GM23338 (cell line): ENCODE data around the gene C9orf85. TPM values are rescaled to one million over a fixed set of nuclear protein-coding genes. Genes with fewer than 3 reads are reported as not detected.

Source experiments
- ATAC-seq: fragments of 200-7000 bp; cut with Tn5 transposase; 3 replicates; pipeline ENCODE4 v1.9.1; 2020
- DNase-seq: peaks from one replicate; pipeline ENCODE4 v3.0.0-alpha.2; 2015; ENCODE audit warnings: low spot score
- H2AFZ ChIP-seq: fragments of 200-600 bp; sonication (generic); 2 replicates; pipeline ENCODE4 v1.8.0; 2016; ENCODE audit warnings: antibody characterized with exemption, mild to moderate bottlenecking, moderate library complexity
- H3F3A ChIP-seq: fragments of 200-600 bp; sonication (generic); replicated peaks from 2 replicates; pipeline ENCODE4 v1.8.0; 2017; ENCODE audit warnings: antibody characterized with exemption, mixed run types, low read depth
- H3K27ac ChIP-seq: fragments of 200-600 bp; sonication (generic); 2 replicates; pipeline ENCODE4 v1.6.1; 2016; ENCODE audit warnings: low read depth
- H3K27me3 ChIP-seq: fragments of 200-600 bp; sonication (generic); 2 replicates; pipeline ENCODE4 v1.8.0; 2016; ENCODE audit warnings: mild to moderate bottlenecking, mixed run types, moderate library complexity; ENCODE audit not compliant: insufficient read depth
- H3K36me3 ChIP-seq: fragments of 200-600 bp; sonication (generic); 2 replicates; pipeline ENCODE4 v1.8.0; 2016; ENCODE audit warnings: mild to moderate bottlenecking; ENCODE audit not compliant: insufficient read depth
- H3K4me1 ChIP-seq: fragments of 200-600 bp; sonication (generic); 2 replicates; pipeline ENCODE4 v1.8.0; 2016; ENCODE audit warnings: mild to moderate bottlenecking, moderate library complexity; ENCODE audit not compliant: insufficient read depth
- H3K4me2 ChIP-seq: fragments of 200-600 bp; sonication (generic); 2 replicates; pipeline ENCODE4 v1.7.1; 2017; ENCODE audit warnings: mixed run types
- H3K4me3 ChIP-seq: fragments of 200-600 bp; sonication (generic); 2 replicates; pipeline ENCODE4 v1.6.1; 2016; ENCODE audit warnings: mixed run types
- H3K79me2 ChIP-seq: fragments of 200-600 bp; sonication (generic); replicated peaks from 2 replicates; pipeline ENCODE4 v1.8.0; 2017; ENCODE audit warnings: mild to moderate bottlenecking; ENCODE audit not compliant: insufficient read depth
- H3K9me2 ChIP-seq: fragments of 200-600 bp; sonication (generic); 2 replicates; pipeline ENCODE4 v1.8.0; 2017; ENCODE audit not compliant: insufficient read depth
- H4K20me1 ChIP-seq: fragments of 200-600 bp; sonication (generic); replicated peaks from 2 replicates; pipeline ENCODE4 v1.8.0; 2017; ENCODE audit warnings: mild to moderate bottlenecking; ENCODE audit not compliant: insufficient read depth
- H3K27ac Mint-ChIP-seq: 2 replicates; pipeline ENCODE4 v1.8.0; 2020; ENCODE audit warnings: inconsistent platforms, mild to moderate bottlenecking, moderate library complexity, mixed read lengths
- H3K27me3 Mint-ChIP-seq: 3 replicates; pipeline ENCODE4 v1.8.0; 2022; ENCODE audit warnings: low read depth, mild to moderate bottlenecking, moderate library complexity, mixed read lengths, inconsistent platforms; ENCODE audit not compliant: insufficient read depth, poor library complexity
- H3K36me3 Mint-ChIP-seq: 3 replicates; pipeline ENCODE4 v1.8.0; 2021; ENCODE audit warnings: low read depth, mild to moderate bottlenecking, inconsistent platforms, moderate library complexity, mixed read lengths
- H3K4me1 Mint-ChIP-seq: 3 replicates; pipeline ENCODE4 v1.8.0; 2020; ENCODE audit warnings: mild to moderate bottlenecking, inconsistent platforms, mixed read lengths
- H3K4me3 Mint-ChIP-seq: 3 replicates; pipeline ENCODE4 v1.8.0; 2021; ENCODE audit warnings: moderate library complexity, mild to moderate bottlenecking, inconsistent platforms, mixed read lengths
- H3K9me3 Mint-ChIP-seq: 3 replicates; pipeline ENCODE4 v1.8.0; 2020; ENCODE audit warnings: moderate library complexity, mild to moderate bottlenecking, inconsistent platforms, mixed read lengths
- CREB1 ChIP-seq: fragments of 250-450 bp; sonication (Bioruptor Pico); IDR thresholded peaks from 2 replicates; pipeline ENCODE4 v1.5.0; 2020; ENCODE audit warnings: low read depth, mild to moderate bottlenecking, moderate library complexity
- EZH2 ChIP-seq: fragments of 200-600 bp; sonication (generic); IDR thresholded peaks from one replicate; pipeline ENCODE4 v1.8.0; 2017; ENCODE audit warnings: antibody characterized with exemption, mild to moderate bottlenecking, low read depth; ENCODE audit not compliant: unreplicated experiment
- EZH2phosphoT487 ChIP-seq: fragments of 200-600 bp; sonication (generic); IDR thresholded peaks from one replicate; pipeline ENCODE4 v1.8.1; 2018; ENCODE audit warnings: antibody characterized with exemption; ENCODE audit not compliant: unreplicated experiment
- JUNB ChIP-seq: IDR thresholded peaks from one replicate; pipeline ENCODE4 v1.6.1; 2016; ENCODE audit warnings: antibody characterized with exemption; ENCODE audit not compliant: unreplicated experiment
- POLR2AphosphoS5 ChIP-seq: IDR thresholded peaks from 2 replicates; pipeline ENCODE4 v1.6.1; 2016; ENCODE audit warnings: antibody characterized with exemption, low read depth
- STAT1 ChIP-seq: IDR thresholded peaks from one replicate; pipeline ENCODE4 v1.6.1; 2016; ENCODE audit warnings: antibody characterized with exemption; ENCODE audit not compliant: unreplicated experiment
- ZNF331 ChIP-seq: fragments of 250-450 bp; sonication (Bioruptor Pico); IDR thresholded peaks from 2 replicates; pipeline ENCODE4 v1.5.0; 2020; ENCODE audit warnings: low read depth, mild to moderate bottlenecking, moderate library complexity
- polyA plus RNA-seq: library from polyadenylated mRNA; unstranded; fragments of >200 nt; fragmentation: Nextera tagmentation; extraction: Ambion mirVana; gene quantifications from 2 replicates; pipeline ENCODE4 v1.2.1, GENCODE V29; 2016
- total RNA-seq: library from RNA; depleted of rRNA; stranded (reverse); fragments of >200 nt; shearing (Covaris generic); gene quantifications from 2 replicates; pipeline ENCODE4 v1.2.3, GENCODE V29; 2014
- TF ChIP-seq, protein P1 (sequence below): fragments of 250-450 bp; sonication (Bioruptor Pico); IDR thresholded peaks from 2 replicates; pipeline ENCODE4 v1.5.0; 2020; ENCODE audit warnings: mild to moderate bottlenecking, moderate library complexity
- TF ChIP-seq, protein P2 (sequence below), 2 experiments: fragments of 200-600 bp in 1 of 2; sonication (generic) in 1 of 2; conservative IDR thresholded peaks; 2 replicates each; pipeline versions ENCODE4 v1.5.1 to v1.6.1; 2016 to 2017; ENCODE audit warnings: antibody characterized with exemption in 2 of 2, low read depth in 2 of 2, mild to moderate bottlenecking in 2 of 2, moderate library complexity in 1 of 2
- TF ChIP-seq, protein P3 (sequence below): IDR thresholded peaks from one replicate; pipeline ENCODE4 v1.6.1; 2018; ENCODE audit warnings: antibody characterized with exemption; ENCODE audit not compliant: unreplicated experiment

C9orf85 gene
- total and polyA plus RNA-seq, 2 experiments from 2014 or later, result 10.3 to 20.8 TPM

DNA sequence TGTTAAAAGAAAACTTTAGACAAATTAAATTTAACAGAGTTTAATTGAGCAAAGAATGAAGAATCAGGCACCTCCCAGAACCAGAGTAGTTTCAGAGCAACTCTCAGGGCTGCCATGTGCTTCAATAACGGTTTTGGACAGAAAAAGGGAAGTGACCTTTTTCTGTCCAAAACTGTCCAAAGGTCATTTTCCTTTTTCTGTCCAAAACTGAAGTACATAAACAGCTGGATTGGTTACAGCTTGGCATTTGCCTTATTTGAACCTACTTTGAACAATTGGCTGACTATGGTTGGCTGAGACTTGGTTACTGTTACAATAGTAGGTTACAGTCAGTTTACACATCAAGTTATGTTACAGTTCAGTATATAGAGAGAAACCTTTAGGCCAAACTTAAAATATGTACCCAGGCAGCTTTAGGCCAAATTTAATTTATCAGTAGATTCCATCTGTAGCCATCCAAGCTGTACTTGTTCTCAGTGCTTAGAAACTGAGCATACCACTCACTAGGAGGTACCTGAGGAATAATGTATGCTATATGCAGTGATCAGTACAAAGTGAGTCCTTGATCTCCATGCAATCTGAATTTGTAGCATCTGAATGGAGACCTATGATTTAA lies 44.0 kb downstream of the C9orf85 start:
- H3F3A ChIP-seq, result no peaks in the 10 kb centered on the region
- ATAC-seq (no peak), DNase-seq (no peak)
- no peaks in the 10 kb centered on the region for H3K9me2 ChIP-seq
- Mint-ChIP-seq H3K36me3 (peaks cover 4% of the 10 kb centered on the region; the same call in 1 of the 3 replicates), H3K4me3 (no peak overlapping the region), H3K27me3 (peaks cover 6% of the 10 kb centered on the region), H3K9me3 (no peaks in the 10 kb centered on the region), H3K27ac (no peak overlapping the region), H3K4me1 (peaks cover 50% of the 10 kb centered on the region)
- H3K27me3 ChIP-seq, result no peaks in the 10 kb centered on the region
- no peak overlapping the region for H2AFZ ChIP-seq
- H3K36me3 ChIP-seq, result no peaks in the 10 kb centered on the region
- H4K20me1 ChIP-seq, result no peaks in the 10 kb centered on the region
- H3K4me1 ChIP-seq, result peaks cover 30% of the 10 kb centered on the region
- no peak overlapping the region for H3K27ac ChIP-seq
- no peak overlapping the region for H3K4me3 ChIP-seq
- H3K4me2 ChIP-seq, result no peak overlapping the region
- no peaks in the 10 kb centered on the region for H3K79me2 ChIP-seq
- TF ChIP-seq STAT1, result no peak
- no peak for TF ChIP-seq EZH2phosphoT487
- no peak for TF ChIP-seq POLR2AphosphoS5
- no peak for TF ChIP-seq JUNB
- TF ChIP-seq, protein P1, sequence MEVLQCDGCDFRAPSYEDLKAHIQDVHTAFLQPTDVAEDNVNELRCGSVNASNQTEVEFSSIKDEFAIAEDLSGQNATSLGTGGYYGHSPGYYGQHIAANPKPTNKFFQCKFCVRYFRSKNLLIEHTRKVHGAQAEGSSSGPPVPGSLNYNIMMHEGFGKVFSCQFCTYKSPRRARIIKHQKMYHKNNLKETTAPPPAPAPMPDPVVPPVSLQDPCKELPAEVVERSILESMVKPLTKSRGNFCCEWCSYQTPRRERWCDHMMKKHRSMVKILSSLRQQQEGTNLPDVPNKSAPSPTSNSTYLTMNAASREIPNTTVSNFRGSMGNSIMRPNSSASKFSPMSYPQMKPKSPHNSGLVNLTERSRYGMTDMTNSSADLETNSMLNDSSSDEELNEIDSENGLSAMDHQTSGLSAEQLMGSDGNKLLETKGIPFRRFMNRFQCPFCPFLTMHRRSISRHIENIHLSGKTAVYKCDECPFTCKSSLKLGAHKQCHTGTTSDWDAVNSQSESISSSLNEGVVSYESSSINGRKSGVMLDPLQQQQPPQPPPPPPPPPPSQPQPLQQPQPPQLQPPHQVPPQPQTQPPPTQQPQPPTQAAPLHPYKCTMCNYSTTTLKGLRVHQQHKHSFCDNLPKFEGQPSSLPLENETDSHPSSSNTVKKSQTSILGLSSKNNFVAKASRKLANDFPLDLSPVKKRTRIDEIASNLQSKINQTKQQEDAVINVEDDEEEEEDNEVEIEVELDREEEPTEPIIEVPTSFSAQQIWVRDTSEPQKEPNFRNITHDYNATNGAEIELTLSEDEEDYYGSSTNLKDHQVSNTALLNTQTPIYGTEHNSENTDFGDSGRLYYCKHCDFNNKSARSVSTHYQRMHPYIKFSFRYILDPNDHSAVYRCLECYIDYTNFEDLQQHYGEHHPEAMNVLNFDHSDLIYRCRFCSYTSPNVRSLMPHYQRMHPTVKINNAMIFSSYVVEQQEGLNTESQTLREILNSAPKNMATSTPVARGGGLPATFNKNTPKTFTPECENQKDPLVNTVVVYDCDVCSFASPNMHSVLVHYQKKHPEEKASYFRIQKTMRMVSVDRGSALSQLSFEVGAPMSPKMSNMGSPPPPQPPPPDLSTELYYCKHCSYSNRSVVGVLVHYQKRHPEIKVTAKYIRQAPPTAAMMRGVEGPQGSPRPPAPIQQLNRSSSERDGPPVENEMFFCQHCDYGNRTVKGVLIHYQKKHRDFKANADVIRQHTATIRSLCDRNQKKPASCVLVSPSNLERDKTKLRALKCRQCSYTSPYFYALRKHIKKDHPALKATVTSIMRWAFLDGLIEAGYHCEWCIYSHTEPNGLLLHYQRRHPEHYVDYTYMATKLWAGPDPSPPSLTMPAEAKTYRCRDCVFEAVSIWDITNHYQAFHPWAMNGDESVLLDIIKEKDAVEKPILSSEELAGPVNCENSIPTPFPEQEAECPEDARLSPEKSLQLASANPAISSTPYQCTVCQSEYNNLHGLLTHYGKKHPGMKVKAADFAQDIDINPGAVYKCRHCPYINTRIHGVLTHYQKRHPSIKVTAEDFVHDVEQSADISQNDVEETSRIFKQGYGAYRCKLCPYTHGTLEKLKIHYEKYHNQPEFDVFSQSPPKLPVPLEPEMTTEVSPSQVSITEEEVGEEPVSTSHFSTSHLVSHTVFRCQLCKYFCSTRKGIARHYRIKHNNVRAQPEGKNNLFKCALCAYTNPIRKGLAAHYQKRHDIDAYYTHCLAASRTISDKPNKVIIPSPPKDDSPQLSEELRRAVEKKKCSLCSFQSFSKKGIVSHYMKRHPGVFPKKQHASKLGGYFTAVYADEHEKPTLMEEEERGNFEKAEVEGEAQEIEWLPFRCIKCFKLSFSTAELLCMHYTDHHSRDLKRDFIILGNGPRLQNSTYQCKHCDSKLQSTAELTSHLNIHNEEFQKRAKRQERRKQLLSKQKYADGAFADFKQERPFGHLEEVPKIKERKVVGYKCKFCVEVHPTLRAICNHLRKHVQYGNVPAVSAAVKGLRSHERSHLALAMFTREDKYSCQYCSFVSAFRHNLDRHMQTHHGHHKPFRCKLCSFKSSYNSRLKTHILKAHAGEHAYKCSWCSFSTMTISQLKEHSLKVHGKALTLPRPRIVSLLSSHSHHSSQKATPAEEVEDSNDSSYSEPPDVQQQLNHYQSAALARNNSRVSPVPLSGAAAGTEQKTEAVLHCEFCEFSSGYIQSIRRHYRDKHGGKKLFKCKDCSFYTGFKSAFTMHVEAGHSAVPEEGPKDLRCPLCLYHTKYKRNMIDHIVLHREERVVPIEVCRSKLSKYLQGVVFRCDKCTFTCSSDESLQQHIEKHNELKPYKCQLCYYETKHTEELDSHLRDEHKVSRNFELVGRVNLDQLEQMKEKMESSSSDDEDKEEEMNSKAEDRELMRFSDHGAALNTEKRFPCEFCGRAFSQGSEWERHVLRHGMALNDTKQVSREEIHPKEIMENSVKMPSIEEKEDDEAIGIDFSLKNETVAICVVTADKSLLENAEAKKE (CRISPR knock-in tag), result no peak
- no peak for TF ChIP-seq ZNF331 (CRISPR knock-in tag)
- TF ChIP-seq EZH2, result no peak
- TF ChIP-seq, protein P2, sequence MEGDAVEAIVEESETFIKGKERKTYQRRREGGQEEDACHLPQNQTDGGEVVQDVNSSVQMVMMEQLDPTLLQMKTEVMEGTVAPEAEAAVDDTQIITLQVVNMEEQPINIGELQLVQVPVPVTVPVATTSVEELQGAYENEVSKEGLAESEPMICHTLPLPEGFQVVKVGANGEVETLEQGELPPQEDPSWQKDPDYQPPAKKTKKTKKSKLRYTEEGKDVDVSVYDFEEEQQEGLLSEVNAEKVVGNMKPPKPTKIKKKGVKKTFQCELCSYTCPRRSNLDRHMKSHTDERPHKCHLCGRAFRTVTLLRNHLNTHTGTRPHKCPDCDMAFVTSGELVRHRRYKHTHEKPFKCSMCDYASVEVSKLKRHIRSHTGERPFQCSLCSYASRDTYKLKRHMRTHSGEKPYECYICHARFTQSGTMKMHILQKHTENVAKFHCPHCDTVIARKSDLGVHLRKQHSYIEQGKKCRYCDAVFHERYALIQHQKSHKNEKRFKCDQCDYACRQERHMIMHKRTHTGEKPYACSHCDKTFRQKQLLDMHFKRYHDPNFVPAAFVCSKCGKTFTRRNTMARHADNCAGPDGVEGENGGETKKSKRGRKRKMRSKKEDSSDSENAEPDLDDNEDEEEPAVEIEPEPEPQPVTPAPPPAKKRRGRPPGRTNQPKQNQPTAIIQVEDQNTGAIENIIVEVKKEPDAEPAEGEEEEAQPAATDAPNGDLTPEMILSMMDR (conservative IDR thresholded peaks at IDR 0.05; ENCODE audit: low read depth in 2 of 2), result no peak
- TF ChIP-seq CREB1, result no peak
- TF ChIP-seq, protein P3, sequence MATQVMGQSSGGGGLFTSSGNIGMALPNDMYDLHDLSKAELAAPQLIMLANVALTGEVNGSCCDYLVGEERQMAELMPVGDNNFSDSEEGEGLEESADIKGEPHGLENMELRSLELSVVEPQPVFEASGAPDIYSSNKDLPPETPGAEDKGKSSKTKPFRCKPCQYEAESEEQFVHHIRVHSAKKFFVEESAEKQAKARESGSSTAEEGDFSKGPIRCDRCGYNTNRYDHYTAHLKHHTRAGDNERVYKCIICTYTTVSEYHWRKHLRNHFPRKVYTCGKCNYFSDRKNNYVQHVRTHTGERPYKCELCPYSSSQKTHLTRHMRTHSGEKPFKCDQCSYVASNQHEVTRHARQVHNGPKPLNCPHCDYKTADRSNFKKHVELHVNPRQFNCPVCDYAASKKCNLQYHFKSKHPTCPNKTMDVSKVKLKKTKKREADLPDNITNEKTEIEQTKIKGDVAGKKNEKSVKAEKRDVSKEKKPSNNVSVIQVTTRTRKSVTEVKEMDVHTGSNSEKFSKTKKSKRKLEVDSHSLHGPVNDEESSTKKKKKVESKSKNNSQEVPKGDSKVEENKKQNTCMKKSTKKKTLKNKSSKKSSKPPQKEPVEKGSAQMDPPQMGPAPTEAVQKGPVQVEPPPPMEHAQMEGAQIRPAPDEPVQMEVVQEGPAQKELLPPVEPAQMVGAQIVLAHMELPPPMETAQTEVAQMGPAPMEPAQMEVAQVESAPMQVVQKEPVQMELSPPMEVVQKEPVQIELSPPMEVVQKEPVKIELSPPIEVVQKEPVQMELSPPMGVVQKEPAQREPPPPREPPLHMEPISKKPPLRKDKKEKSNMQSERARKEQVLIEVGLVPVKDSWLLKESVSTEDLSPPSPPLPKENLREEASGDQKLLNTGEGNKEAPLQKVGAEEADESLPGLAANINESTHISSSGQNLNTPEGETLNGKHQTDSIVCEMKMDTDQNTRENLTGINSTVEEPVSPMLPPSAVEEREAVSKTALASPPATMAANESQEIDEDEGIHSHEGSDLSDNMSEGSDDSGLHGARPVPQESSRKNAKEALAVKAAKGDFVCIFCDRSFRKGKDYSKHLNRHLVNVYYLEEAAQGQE, result no peak
